GM12875 (cell line): ENCODE measurements around the gene CCDC88C.

ENCODE experiments used
- H3K4me3 ChIP-seq: one replicate; pipeline ENCODE4 v1.5.1; 2011; ENCODE audit warnings: low read depth, low read length, control low read depth
- CTCF ChIP-seq: IDR thresholded peaks from 2 replicates; pipeline ENCODE4 v1.5.1; 2011; ENCODE audit warnings: low read depth, mild to moderate bottlenecking, control low read depth, inconsistent platforms, low read length, moderate library complexity, borderline replicate concordance; ENCODE audit not compliant: insufficient read depth

The CCDC88C gene

GRCh38 chr14:91233936-91234790, 183.5 kb downstream of the CCDC88C start:
- no peak overlapping the region for H3K4me3 ChIP-seq
- TF ChIP-seq CTCF = no peak

- no peak overlapping the region for H3K4me3 ChIP-seq
- TF ChIP-seq CTCF = no peak
Observed at GRCh38 chr14:91232603-91233002, 185.0 kb downstream of the CCDC88C start.

GRCh38 chr14:91232052-91232451, 185.6 kb downstream of the CCDC88C start:
- H3K4me3 ChIP-seq = no peak overlapping the region
- TF ChIP-seq CTCF = no peak

GRCh38 chr14:91231446-91231845, 186.2 kb downstream of the CCDC88C start:
- no peak for TF ChIP-seq CTCF
- H3K4me3 ChIP-seq = no peak overlapping the region

GRCh38 chr14:91230397-91231035, 187.1 kb downstream of the CCDC88C start:
- TF ChIP-seq CTCF = no peak
- H3K4me3 ChIP-seq = no peak overlapping the region

- TF ChIP-seq CTCF = no peak
- H3K4me3 ChIP-seq = peak overlapping the region; percentile 40
Observed at GRCh38 chr14:91229743-91230200, 187.8 kb downstream of the CCDC88C start.

GRCh38 chr14:91229005-91229382, 188.6 kb downstream of the CCDC88C start:
- no peak overlapping the region for H3K4me3 ChIP-seq
- TF ChIP-seq CTCF = no peak
